GM12801 (cell line): Measurements from ENCODE around the gene FOXC2.

ENCODE experiments used
- TF ChIP-seq, protein P1 (sequence below): IDR thresholded peaks from one replicate; pipeline ENCODE4 v1.5.1; 2011; ENCODE audit warnings: control low read depth; ENCODE audit not compliant: insufficient read length; ENCODE audit errors: extremely low read depth

The FOXC2 gene

DNA sequence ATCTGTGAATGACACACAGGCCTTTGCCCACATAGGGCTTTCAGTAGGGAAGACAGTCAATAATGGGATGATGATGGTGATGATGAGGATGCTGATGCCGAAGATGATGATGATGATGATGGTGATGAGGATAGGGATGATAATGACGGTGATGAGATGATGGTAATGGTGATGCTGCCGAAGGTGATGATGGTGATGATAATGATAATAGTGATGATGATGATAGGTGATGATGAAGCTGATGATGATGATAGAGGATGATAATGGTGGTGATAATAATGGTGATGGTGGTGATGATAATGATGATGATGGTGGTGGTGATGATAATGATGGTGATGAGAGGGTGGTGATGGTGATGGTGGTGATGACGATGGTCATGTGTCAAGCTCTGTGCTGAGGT lies 24.6 kb downstream of the FOXC2 start:
- TF ChIP-seq, protein P1, sequence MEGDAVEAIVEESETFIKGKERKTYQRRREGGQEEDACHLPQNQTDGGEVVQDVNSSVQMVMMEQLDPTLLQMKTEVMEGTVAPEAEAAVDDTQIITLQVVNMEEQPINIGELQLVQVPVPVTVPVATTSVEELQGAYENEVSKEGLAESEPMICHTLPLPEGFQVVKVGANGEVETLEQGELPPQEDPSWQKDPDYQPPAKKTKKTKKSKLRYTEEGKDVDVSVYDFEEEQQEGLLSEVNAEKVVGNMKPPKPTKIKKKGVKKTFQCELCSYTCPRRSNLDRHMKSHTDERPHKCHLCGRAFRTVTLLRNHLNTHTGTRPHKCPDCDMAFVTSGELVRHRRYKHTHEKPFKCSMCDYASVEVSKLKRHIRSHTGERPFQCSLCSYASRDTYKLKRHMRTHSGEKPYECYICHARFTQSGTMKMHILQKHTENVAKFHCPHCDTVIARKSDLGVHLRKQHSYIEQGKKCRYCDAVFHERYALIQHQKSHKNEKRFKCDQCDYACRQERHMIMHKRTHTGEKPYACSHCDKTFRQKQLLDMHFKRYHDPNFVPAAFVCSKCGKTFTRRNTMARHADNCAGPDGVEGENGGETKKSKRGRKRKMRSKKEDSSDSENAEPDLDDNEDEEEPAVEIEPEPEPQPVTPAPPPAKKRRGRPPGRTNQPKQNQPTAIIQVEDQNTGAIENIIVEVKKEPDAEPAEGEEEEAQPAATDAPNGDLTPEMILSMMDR, result no peak

DNA sequence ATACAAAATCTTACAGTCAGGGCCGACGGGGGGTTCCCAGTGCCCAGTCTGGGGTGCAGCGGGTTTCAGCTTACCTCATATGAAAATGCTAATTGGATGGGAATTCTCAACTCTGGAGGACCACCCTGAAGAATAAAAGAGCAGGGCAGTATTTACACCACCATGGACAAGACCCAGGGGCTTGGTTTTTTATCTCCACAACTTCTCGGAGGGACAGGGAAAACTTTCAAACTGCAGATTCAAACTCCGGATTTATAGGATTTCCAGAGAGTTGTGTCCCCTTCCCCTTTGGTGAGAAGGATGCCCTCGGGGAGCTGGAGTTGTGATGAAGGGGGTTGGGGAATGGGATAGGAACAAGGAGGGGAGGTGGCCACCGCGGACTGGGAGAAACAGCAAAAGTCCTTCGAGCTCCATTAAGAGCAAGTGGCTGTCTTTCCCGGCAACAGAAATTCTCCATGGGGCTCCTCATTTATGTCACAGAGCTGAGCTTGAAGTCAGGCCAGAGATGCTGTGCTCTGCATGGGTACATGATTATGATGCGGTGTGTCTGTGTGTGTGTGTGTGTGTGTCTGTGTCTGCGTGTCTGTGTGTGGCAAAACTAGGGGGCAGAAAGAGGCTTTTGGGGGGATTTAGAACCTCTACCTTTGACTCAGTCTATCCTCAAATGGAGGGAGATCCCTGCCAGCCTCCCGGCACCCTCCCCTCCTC lies 27.4 kb downstream of the FOXC2 start:
- TF ChIP-seq, protein P1, result no peak

DNA sequence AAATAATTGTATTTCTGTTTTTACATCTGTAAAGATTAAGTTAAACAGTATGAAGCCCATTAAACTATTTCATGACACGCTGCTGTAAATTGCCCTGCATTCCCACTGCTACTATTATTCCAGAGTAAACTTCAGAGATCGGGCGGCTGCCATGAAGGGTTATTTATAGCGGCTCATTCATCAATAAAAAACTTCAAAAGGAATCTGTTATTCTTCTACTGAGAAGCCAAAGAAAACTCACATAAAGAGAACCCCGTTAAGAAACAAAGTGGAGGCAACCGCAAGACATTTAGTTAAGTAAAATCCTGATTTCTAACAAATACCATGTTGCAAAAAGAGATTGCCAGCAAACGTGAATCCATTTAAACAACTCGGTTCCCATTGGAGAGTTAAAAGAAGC lies 28.1 kb downstream of the FOXC2 start:
- TF ChIP-seq, protein P1, result no peak

DNA sequence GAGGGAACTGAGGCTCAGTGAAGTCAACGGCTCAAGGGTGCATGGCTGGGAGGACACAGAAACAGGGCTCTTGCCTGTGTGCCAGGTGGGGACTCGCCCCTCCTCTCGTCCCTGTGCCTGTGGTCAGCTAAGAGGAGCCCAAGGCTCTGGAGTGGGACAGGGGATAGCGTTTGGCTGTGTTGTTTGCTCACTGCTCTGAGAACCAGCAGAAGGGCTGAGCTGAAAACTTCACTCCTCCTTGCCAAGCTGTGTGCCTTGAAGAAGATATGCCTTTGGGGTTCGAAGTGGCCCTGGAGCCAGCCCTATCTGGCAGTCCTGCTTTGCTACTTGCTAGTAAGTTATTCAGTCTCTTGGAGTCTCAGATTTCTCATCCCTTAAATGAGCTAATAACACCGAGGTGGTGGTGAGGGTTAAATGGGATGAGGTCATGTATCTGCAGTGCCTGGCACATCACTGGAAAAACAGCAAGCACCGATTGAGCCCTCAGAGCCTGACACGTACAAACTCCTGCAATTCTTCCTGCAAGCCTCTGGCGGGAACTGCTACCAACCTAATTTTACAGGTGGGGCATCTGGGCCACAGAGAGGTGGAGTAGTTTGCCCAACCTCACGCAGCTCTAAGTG lies 29.5 kb downstream of the FOXC2 start:
- TF ChIP-seq, protein P1, result no peak

DNA sequence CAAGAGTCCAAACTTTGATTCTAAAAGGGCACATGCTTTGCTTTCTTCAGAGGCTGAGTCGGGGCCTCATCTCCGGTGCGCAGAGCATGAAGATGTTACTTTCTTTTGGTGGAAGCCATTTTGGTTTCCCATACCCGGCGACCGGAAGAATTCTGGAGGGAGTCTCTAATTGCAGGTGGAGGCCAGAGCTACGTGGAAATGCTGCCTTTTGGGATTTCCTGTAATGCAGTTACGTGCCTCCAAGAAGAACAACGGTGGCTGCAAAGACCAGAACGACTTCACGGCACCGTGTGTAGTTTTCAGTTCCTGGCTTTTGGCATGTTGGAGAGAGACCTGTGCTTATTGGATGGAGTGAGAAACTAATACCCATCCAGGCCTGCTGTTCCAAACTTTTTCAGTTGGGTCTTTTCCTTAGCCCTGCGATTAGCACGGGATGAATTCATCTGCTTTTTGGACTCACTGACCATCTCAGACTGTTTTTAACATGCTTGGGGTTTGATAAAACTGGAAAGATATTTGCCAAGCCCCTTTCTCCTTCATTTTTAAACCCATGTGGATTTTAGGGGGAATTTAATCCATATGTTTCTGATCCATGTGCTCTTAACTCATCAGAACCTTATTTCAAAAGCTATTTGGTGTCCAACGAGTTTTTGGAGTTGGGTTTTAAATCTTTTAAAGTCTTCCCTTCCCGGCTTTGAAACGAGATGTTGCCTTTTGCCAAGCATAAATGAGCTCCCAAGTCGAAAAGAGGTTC lies 30.7 kb downstream of the FOXC2 start:
- TF ChIP-seq, protein P1, result no peak

DNA sequence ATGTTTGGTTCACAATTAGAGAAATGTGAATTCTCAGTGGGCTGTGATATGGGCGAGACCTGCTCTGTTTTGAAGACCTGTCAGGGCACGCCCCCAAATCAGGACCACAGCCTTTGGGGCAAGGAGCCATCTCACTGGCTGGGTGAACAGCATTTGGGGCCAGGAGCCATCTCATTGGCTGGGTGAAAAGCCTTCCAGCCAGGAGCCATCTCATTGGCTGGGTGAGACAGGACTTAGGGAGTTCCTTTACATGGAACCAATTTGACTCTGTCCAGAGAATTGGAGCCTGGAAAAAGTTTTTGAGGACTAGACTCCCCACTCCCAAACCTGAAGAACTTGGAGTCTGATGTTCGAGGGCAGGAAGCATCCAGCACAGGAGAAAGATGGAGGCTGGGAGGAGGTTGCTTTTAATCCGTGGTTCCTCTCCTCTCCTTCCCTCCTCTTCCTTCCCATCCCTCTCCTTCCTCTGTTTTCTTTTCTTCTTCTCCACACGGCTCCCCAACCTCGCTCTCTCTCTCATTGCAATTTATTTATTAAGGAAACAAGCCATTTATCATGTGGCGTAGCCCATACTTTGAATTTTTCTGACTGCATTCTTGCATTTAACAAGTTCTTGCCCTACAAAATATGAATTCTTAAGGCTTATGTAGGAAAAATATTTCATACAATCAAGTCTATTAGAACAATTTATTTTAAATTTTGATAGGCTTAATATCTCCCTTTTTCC lies 31.4 kb downstream of the FOXC2 start:
- TF ChIP-seq, protein P1, result no peak
